ENCODE data around the gene AKT2.
"Not testable (repeated sequence)": the region's sequence is repeated elsewhere in the genome, so short reads cannot be mapped to it uniquely, and the experiment has no call there.

AKT2 gene

DNA sequence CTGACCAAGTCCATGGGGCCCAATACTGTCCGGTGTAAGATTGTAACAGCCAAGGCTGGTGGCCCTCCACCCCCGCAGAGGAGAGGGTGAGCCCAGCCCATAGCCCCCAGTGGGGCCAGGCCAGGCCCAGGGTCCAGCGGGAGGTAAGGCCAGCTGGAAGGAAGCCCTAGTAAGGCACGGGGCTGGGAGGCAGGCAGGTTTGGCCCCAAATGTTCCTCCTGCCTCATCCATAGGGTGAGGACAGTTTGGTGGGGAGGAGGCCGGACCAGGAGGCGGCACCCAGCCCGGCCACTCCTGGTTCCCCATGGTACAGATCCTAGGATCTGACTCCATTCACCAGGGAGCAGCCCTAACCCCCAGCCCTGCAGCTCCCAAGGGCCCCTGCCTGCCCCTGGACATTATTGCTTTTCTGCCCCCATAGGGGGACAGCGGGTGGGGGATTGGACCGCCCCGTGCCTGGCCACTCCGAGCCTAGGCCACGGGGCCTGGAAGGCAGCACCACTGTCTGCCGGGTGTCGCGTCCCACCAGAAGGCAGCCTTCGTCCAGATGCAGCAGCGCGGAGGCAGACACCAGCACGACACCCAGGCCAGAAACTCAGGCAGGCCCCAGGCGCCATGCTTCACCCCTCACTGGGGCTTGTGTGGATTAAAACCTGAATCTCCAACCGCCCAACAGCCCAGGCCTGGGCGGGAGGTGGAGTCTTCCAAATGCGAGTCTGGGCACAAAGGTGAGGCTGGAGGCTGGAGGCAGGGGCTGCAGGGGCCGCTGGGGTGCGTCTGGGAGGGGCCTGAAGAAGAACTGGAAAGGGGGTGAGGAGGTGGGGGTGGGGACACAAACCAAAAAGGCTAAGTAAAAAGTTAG, 52.0 kb downstream of the AKT2 start:
- no peak for DNase-seq

DNA sequence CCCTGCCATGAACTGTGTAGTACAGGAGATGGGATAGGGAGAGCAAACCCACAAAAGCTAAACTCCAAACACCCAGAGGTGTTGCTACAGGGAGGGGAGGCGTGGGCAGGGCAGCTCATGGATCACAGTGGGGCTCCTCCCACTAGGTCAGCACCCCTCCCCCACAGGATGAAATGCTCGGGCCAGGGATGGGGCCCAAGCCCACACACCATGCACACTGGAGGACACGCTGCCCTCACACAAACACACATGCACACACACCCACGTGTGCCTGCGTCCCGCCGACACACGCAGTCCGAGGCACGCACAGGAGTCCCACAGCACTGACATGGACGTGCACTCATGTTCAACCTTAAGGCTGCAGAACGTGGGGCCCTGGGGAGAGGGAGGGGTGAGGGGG, 52.7 kb downstream of the AKT2 start:
- DNase-seq, result no peak

GRCh38 chr19:40231544-40232424, 53.4 kb downstream of the AKT2 start:
- no peak for DNase-seq

DNA sequence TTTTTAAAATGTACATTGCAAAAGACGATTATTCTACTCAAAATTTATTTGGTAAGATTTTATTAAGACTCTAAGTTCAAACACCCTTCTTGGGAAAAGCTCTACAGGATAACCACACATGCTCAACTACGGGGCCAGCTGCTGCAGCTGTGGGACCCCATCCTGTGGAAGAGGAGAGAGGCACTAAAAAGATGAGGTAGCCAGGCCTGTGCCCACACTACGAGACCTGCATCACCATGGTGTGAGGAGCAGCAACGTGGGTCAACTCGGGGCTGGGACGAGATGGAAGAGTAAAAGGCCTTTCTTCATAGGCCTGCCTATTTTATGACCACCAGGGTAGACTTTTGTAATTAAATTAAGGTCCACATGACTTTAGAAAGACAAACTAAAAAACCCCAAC, 54.1 kb downstream of the AKT2 start:
- DNase-seq, result no peak

- no peak for DNase-seq
These were observed 55.2 kb downstream of the AKT2 start for GRCh38 chr19:40229926-40230417.

DNA sequence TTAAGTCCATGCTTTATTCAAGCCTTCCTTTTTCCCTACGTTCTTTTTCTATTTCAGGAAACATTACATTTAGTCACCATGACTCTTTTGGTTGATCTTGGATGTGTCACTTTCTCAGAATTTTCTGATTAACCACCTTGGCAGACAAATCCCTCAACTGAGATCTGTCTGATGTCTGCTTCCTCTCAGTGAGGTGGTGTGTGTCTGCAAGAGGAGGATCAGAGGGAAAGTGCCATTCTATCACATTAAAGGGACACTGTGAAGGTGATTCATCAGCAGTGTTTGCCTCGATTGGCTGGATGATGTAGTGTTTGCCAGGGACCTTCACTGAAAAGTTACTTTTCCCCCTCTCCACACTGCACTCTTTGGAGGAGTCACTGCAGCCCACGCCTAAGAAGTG, 55.7 kb downstream of the AKT2 start:
- DNase-seq, result peak; percentile 17

DNA sequence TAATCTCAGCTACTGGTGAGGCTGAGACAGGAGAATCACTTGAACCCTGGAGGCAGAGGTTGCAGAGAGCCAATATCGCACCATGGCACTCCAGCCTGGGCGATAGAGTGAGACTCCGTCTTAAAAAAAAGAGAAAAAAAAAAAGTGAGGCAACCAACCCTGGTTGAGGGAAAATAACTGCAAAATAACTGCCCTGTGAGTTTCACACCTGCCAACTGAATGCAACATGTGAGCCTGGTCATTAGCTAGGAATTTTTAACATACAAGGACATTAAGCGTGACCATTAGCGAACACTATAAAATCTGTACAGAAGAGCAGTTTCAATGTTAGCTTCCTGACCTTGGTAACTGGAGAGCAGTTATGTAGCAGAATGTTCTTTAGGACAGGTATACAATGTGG, 56.3 kb downstream of the AKT2 start:
- no peak for DNase-seq

GRCh38 chr19:40228346-40228745, 56.8 kb downstream of the AKT2 start:
- DNase-seq, result no peak

GRCh38 chr19:40225440-40226305, 59.5 kb downstream of the AKT2 start:
- DNase-seq, result peak; percentile 18

DNA sequence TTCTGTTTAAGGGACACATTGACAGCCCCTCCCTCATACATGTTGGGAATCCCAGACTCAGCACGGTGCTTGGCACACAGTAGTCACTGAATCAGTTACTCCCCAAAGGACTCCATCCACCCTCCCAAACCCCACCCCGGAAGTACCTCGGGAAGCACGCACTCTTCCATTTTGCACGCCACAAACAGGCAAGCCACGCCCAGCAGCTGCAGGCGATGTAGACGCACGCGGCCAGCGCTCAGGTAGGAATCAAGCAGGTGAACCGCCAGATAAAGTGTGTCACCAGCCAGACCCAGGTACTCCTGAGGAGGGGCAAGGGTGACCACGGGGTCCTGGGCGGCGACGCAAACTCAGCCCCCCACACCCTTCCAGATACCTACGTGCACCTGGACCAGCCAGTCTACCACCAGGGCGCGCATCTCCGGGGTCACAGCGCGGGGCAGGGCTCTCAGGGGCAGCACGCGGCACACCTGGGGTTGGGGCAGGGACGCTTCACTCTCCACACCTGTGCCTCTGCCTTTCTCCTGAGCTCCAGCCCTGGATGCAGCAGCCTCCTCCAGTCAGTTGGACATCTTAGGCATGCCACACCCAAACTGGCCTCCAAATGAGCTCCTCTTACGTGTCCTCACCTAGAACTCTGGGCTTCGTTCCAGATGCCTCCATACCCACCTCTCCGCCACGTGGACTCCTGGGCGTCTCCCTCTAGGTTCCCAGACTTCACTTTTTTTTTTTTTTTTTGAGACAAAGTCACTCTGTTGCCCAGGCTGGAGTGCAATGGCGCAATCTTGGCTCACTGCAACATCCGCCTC, 60.6 kb downstream of the AKT2 start:
- no peak for DNase-seq

- no peak for DNase-seq
These were observed 61.9 kb downstream of the AKT2 start for GRCh38 chr19:40223135-40223822.

DNA sequence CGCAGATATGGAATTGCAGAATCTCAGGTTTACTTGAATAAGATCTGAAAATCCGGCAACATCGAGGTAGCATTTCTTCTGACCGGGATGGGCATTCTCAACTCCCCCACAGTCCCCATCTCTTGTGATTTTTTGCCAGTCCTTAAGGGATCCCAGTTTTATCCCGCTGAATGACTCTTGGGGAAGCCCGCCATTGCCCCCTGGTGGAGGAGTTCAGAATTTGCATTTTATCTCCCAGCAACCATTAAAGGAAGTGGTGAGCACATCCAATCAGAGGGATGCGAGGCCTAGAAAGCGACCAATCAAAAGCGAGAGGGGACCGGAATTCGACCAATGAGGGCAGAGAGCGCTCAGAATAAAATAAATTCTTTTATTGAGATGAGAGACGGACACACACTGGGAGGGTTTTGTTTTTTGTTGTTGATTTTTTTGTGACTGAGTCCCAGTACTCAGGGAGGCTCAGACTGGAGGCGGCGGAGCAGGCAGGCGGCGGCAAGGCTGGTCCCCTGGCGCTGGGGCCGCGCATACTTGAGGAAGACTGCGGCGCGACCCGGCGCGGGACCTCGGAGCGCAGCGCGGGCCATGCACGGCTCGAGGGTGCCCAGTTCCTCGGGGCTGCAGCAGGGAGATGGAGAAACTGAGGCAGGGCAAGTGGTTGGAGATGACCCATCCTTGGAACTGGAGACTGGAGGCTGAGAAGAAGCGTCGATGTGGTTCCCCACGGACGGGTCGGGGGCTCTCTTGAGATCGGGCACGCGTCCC, 63.1 kb downstream of the AKT2 start:
- DNase-seq, result peak; percentile 91

GRCh38 chr19:40220674-40221073, 64.5 kb downstream of the AKT2 start:
- no peak for DNase-seq

DNA sequence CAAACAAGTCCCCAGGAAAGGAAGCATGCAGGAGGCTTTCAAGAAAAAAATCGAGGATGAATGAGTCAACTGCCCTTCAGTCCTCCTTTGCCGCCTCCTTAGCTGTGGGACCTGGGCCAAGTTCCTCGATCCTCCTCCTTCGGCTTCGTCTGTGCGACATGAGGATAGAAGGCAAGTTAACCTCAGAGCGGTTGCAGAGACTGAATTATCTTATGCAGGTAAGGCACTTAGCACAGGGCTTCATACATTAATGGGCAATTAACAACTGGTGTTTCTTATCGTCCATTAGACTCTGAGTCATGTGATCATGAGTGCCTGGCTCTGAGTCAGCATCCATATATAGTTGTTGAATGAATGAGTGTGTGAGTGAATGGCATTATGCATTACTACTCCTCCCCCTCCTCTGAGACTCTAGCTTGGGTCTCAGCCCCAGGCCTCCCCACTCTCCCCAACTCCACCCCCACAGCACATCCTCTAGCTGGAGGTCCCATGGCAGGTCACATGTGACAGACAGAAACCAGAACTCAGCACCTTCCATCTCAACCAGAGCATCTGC, 65.3 kb downstream of the AKT2 start:
- peak; percentile 55 for DNase-seq

GRCh38 chr19:40219029-40219428, 66.1 kb downstream of the AKT2 start:
- not testable (repeated sequence) for DNase-seq

DNA sequence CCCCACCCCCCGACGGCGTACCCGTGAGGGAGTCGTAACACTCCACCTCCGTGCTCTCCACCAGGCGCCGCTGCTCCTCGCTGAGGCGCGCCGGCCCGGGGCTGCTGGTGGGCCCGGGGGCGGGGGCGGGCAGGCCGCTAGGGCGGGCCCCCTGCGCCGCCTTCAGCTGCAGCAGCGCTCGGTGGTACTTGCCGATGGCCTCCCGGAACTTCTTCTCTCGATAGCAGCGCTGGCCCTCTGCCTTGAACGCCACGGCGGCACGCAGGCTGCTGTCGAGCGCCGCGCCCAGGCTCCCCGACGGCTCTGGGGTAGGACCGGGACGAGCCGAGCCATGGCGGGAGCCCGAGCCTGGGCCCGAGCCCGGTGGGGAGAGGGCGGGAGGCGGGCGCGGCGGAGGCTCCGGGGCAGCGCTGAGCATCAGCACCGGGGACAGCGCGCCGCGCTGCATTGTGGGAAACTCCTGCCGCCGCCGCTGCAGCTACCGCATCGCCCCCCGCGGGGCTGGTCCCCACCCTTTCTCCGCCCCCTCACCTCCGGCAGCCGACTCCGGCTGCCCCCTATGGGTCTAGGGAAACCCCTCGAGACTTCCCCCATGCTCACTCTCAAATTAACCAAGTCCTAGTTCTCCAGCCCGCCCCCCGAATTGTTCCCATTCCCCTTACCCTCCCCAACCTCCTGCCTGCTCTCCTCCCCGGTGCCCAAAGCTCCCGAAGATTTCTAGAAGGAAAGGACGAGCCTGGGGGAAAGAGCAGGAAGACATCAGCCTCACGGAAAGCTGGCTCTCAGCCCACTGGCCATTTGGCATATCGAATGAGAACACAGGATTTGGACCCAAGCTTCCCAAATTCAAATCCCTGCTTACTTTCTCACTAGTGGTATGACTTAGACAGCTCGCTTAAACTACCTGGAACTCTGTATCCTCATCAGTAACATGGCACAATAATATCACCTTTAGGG, 66.9 kb downstream of the AKT2 start, which contains the start of gene TTC9B:
Gene TTC9B, minus strand, starts transcription at position 451 of the 957 bp plus-strand sequence. Its CDS starts 3 bp downstream, at position 448.
- DNase-seq, result no peak

GRCh38 chr19:40217027-40217810, 67.9 kb downstream of the AKT2 start:
- DNase-seq, result no peak

DNA sequence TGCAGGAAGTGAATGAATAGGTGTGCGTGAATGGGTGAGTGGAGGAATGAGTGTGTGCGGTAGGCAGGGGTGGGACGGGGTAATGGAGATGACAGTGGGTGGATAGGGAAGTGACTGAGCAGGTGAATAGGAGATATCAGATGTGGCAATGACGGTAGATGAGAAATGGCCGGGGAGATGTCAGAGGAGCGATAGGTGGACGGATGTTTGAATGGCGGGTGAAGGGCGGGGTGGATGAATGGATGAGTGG, 68.4 kb downstream of the AKT2 start:
- DNase-seq, result no peak
